H4 (cell line): Measurements from ENCODE around the gene MEGF10. TPM values are rescaled to one million over a fixed set of nuclear protein-coding genes. Genes with fewer than 3 reads are reported as not detected.

ENCODE experiments used
- total RNA-seq: library from RNA; depleted of rRNA; stranded (reverse); fragments of >200 nt; shearing (Covaris generic); gene quantifications from 2 replicates; pipeline ENCODE4 v1.2.3, GENCODE V29; 2014; rRNA removed

Gene MEGF10
- total RNA-seq, 1 experiment from 2014 or later, result 0.14 TPM

Other genes starting within 250 kb of the MEGF10 start
- not detected in 2 replicates for gene C5orf63, start 217.3 kb upstream of the MEGF10 start, total RNA-seq
- 48.7 and 51.0 TPM in 2 replicates for gene PRRC1, start 226.8 kb downstream of the MEGF10 start, total RNA-seq